Measurements from ENCODE around the gene TBC1D22A.

TBC1D22A gene

GRCh38 chr22:46937939-46938338, 175.5 kb downstream of the TBC1D22A start:
- DNase-seq = no peak

- DNase-seq = no peak
Observed at GRCh38 chr22:46941968-46942798, 179.7 kb downstream of the TBC1D22A start.

DNA sequence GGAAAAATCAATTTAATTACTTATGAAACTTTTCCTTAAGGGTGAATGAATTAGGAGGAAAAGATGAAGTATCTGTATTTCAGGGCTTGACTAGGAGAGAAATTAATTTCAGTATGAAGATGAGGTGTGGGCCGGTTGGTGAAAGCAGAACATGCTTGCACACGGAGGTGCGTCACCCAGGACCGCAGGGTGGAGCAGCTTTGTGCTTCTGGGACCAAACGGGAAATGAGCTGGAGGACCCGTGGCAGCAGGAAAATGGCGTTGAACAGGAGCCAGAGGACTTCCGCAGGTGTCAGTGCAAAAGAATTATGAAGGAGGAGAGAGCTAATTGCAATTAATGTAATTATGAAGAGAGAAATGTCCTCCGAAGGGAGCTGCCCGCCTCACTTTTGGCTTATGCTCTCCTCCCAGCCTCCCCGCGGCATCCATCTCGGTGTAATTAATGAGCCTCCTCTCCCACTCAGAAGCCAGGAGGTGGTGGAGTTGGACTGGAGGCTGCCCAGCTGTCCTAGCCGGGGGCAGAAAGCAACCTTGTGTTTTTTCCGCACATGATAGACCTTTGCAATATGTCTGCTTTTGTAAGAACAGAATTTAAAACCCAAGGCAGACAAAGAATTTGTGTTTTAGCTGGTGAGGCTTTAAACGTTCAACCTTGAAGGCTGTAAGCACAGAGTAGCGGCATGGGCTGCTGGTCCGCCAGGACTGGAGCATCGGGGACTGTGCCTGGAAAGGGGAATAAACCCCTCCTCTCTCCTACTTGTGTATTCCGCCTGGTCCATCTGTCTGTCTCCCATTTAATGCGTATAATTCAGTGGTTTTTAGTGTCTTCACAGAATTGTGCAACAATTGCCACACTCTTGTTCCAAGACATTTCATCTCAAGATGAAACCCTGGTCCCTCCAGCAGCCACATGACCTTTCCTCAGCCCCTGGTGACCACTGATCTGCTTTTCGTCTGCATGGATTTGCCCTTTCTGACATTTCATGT, 180.6 kb downstream of the TBC1D22A start:
- peak in 1 of 2 donors; percentile 61 for DNase-seq

DNA sequence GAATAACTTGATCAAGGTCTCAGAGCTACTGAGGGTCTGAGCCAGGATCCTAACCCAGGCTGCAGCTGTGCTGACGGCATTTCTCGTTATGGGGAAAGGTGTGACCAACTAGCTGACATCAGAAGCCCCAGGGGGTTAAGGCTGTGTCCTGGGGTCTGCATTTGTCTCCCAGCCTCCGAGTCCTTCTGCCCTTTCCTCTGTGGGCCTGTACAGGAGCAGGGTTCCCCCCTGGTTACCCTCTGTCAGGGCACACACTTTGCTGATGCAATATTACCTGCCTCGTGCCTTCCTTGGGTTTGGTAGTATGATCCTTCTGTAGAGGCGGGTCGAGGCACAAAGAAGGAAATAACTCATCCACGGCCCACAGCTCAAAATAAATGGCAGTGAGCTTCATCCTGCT, 183.0 kb downstream of the TBC1D22A start:
- no peak for DNase-seq

DNA sequence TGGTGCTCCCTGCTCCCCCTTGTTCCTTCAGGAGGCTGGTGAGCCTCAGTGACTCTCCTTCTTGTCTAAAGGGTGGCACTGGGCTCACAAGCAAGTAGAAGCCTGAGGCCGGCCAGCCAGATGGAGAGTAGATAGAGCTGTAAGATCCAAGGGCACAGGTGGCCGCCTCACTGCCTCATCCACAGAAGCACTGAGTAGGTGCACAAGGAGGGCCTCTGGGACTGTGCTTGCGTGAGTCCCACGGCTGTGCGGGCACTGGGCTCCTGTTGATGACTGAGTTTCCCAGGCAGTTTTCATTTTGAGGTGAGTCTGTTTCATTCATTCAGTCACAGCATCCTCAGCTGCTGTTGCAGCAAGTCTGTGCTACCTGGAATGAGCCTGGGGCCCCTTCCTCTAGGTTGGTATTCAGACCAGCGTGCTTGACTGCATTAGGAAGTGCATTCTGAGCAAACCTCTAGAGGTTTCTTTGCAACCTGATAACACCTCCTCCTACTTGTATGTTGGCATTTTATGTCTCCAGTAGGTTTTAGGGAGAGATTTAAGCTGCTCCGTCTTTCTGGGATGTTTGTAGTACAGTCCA, 184.0 kb downstream of the TBC1D22A start:
- DNase-seq = no peak

GRCh38 chr22:46947516-46948257, 185.2 kb downstream of the TBC1D22A start:
- no peak for DNase-seq

GRCh38 chr22:46948411-46949144, 186.1 kb downstream of the TBC1D22A start:
- DNase-seq = no peak

DNA sequence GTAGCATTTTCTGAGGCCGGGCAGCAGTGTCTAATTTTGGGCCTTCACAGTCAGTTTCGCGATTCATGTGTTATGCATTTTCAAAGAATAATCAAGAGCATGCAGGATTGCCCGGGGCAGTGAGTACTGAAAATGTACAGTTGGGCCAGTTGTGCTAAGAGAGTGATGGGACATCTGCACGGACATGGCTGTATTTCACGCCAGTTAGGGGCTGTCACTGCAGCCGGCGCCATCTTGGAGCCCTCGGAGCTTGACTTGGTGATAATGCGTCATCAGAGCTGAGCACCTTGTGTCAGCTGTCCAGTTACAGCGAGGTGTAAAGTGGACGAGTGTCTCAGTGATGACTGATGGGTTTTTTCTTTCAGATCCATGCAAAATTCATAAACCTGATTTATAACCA, 188.9 kb downstream of the TBC1D22A start:
- DNase-seq = no peak

DNA sequence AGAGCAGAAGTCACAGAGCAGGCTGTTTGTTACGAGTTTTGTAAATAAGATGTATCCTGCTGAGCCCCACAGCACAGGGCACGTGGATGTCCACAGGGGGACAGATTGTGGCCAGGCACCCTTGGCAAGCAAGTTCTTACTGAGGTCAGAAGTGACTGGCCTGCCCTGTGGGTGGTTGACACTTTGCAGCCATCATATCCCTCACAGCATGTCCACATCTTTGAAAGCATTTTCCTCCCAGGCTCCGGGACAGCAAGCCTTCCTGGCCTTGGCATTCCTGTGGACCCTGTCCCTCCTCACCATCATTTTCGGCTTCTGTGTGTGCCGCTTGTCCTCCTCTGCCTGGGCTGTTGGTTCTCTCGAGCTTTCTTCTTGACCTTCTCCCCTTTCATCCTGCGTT, 189.5 kb downstream of the TBC1D22A start:
- no peak for DNase-seq

- DNase-seq = no peak
Observed at GRCh38 chr22:46953968-46954765, 191.7 kb downstream of the TBC1D22A start.

GRCh38 chr22:46954781-46955180, 192.3 kb downstream of the TBC1D22A start:
- no peak for DNase-seq

DNA sequence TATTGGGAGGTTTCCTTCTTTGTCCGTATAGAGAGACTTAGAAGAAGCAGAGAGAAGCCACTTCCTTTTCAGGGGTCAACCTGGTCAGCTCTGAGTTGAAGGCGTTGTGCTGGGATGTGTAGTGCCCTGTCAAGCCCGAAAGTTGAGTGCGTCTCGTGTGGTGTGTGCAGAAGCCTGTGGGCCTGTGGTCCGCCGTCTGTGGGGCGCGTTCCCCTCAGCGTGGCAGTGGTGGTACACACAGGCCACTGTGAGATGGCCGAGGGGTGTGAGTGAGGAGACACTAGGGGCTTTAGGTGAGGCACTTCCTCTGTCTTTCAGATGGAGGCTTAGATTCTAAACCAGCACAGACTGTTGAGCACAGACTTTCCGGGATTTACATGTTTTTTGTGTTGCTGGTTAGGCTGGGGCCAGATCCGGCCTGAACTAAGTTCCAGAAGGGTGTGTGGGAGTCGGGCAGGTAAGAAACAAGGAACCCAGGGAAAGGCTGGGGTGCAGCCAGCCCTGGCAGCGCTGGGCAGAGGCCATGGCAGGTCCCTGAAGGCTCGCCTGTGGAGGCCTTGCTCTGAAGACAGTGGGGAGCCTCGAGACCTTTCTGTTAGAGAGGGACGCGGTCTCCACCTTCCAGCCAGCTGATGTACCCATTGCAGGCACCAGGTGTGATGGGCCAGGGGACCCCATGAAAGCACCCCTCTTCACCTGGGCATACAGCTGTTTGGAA, 194.2 kb downstream of the TBC1D22A start:
- DNase-seq = no peak

- DNase-seq = no peak
Observed at GRCh38 chr22:46957521-46957920, 195.1 kb downstream of the TBC1D22A start.

GRCh38 chr22:46958191-46958590, 195.7 kb downstream of the TBC1D22A start:
- no peak for DNase-seq

DNA sequence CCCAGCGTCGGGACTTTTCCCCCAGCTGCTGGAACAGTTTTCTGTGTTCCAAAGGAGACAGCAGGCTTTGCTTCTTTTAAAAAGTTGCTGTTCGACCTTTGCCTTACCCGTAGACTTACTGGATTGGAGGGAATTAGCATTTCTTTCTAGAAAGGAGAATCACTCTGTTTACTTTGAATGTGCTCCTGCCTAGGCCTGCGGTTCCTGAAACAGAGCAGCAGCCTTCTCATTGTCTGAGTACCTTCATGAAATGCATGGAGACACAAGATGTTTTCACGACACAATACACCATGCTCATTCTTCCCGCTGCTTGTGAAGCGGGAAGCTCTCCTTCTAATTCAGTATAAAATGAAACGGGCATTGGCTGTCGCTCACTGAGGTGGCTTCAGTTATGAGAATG, 196.2 kb downstream of the TBC1D22A start:
- no peak for DNase-seq

DNA sequence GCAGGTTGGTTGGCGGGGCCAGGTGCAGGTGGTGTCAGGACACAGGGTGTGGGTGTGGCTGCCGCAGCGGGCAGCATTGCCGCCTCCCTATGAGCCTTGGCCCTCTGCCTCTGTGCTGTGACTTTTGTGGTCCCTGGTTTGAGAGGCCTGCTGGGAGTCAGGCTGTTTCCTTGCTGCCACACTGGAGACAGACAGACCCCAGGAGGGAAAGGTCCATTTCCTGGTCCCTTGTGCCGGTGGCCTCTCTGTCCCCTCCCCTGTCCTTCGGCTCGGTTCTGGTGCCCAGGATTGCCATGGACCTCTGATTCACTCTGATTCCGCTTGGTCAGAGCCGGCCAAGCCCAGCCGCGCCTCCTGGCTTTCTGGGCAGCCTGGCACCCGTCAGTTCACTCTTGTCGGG, 196.9 kb downstream of the TBC1D22A start:
- DNase-seq = no peak

DNA sequence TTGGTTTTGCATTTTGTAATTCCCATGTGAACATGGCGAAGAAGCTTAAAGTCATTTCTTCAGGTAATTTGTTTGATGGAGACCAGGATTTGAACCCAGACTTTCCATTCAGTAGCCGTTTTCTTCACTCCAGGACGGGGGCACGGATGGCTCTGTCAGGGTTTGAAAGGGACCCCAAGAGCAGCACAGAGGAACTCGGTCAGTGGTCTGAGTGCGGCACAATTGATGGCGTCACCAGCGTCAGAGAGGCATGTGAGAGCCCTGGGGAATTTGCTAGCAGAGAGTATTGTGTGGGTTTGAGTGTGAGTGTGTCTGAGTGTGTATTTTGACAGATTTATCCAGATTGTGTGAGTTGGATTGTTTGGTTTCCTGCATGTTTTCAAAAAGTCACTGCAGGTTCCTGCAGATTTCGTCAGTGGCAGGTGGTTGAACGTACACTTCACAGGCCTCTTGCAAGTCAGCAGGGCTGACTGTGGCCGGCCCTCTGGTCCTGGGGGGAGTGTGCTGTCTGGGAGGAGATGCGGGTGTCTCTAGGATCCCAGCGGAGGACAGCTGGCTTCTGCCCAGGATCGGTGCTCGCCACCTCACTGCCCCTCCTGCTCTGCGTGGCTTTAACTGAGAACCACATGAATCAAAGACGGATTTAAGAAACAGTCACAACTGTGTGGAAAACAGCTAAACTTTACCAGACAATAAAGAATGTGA, 199.3 kb downstream of the TBC1D22A start:
- no peak for DNase-seq

DNA sequence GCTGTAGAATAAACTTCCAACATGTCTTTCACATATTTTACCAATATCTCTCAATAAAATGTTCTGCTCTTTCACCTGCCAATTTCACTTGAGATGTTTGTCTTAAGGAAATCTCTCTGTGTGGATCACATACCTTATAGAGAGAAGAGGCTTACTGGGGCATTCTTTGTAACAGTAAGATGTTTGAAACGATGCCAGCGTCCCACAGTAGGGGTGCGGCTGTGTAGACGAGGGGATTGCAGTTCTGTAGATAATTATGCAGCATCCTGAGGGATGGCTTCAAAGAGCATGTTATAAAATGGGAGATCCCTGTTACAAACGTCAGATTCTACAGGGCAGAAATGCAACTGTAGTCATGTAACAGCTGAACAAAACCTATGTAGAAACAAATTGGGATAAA, 200.0 kb downstream of the TBC1D22A start:
- DNase-seq = no peak

- no peak for DNase-seq
Observed at GRCh38 chr22:46963672-46964545, 201.5 kb downstream of the TBC1D22A start.

Data from CD4-positive, alpha-beta T cell treated with Interleukin-4 for 1 hour (primary cell).